Parathyroid adenoma (tissue), 2 donors: ENCODE measurements around the gene ZFX.

Experiments used
- H2AFZ ChIP-seq: fragments of 300-600 bp; sonication (generic); one replicate; pipeline ENCODE4 v1.7.0; 2017; ENCODE audit warnings: antibody characterized with exemption, mild to moderate bottlenecking
- H3K27ac ChIP-seq: fragments of 300-600 bp; sonication (generic); one replicate; pipeline ENCODE4 v1.7.0; 2017
- H3K27me3 ChIP-seq: fragments of 300-600 bp; sonication (generic); one replicate; pipeline ENCODE4 v1.7.0; 2017; ENCODE audit warnings: low read length; ENCODE audit not compliant: control insufficient read depth, insufficient read depth
- H3K36me3 ChIP-seq: fragments of 300-600 bp; sonication (generic); one replicate; pipeline ENCODE4 v1.7.0; 2017; ENCODE audit warnings: low read length; ENCODE audit not compliant: control insufficient read depth, insufficient read depth
- H3K4me1 ChIP-seq: fragments of 300-600 bp; sonication (generic); one replicate; pipeline ENCODE4 v1.7.0; 2017; ENCODE audit warnings: control low read depth
- H3K4me2 ChIP-seq: fragments of 300-600 bp; sonication (generic); one replicate; pipeline ENCODE4 v1.7.0; 2017; ENCODE audit warnings: low read length
- H3K4me3 ChIP-seq: fragments of 300-600 bp; sonication (generic); one replicate; pipeline ENCODE4 v1.7.0; 2017; ENCODE audit warnings: low read depth, low read length
- H3K79me2 ChIP-seq: fragments of 300-600 bp; sonication (generic); one replicate; pipeline ENCODE4 v1.7.0; 2017; ENCODE audit warnings: control low read depth
- H3K9ac ChIP-seq: fragments of 300-600 bp; sonication (generic); one replicate; pipeline ENCODE4 v1.7.0; 2017; ENCODE audit warnings: mild to moderate bottlenecking
- H3K9me3 ChIP-seq: fragments of 300-600 bp; sonication (generic); one replicate; pipeline ENCODE4 v1.7.0; 2017; ENCODE audit warnings: low read length; ENCODE audit not compliant: control insufficient read depth
- TF ChIP-seq, protein P1 (sequence below): fragments of 300-600 bp; sonication (generic); IDR thresholded peaks from one replicate; pipeline ENCODE4 v1.7.0; 2017; ENCODE audit warnings: antibody characterized with exemption, mild to moderate bottlenecking
- donor health status: primary hyperparathyroidism.

Gene ZFX

DNA sequence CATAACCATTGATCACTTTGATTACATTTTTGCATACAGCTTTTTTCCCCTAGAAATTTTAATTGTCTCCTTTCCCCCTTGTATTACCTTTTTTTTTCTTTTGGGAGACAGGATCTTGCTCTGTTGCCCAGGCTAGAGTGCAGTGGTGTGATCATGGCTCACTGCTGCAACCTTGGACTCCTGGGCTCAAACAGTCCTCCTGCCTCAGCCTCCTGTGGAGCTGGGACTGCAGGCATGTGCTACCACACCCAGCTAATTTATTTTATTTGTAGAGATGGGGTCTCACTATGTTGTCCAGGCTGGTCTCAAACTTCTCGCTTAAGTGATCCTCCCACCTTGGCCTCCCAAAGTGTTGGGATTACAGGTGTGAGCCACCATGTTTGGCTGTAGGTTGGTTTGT, 47.0 kb downstream of the ZFX start:
- Histone ChIP-seq H3K79me2 (peaks cover 15% of the 10 kb centered on the region), H2AFZ (no peak overlapping the region), H3K4me3 (no peak overlapping the region), H3K27ac (no peak overlapping the region), H3K36me3 (no peaks in the 10 kb centered on the region), H3K27me3 (no peaks in the 10 kb centered on the region), H3K9me3 (no peaks in the 10 kb centered on the region), H3K9ac (no peak overlapping the region), H3K4me1 (peaks cover 2% of the 10 kb centered on the region), H3K4me2 (no peak overlapping the region)
- TF ChIP-seq, protein P1, sequence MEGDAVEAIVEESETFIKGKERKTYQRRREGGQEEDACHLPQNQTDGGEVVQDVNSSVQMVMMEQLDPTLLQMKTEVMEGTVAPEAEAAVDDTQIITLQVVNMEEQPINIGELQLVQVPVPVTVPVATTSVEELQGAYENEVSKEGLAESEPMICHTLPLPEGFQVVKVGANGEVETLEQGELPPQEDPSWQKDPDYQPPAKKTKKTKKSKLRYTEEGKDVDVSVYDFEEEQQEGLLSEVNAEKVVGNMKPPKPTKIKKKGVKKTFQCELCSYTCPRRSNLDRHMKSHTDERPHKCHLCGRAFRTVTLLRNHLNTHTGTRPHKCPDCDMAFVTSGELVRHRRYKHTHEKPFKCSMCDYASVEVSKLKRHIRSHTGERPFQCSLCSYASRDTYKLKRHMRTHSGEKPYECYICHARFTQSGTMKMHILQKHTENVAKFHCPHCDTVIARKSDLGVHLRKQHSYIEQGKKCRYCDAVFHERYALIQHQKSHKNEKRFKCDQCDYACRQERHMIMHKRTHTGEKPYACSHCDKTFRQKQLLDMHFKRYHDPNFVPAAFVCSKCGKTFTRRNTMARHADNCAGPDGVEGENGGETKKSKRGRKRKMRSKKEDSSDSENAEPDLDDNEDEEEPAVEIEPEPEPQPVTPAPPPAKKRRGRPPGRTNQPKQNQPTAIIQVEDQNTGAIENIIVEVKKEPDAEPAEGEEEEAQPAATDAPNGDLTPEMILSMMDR = no peak

DNA sequence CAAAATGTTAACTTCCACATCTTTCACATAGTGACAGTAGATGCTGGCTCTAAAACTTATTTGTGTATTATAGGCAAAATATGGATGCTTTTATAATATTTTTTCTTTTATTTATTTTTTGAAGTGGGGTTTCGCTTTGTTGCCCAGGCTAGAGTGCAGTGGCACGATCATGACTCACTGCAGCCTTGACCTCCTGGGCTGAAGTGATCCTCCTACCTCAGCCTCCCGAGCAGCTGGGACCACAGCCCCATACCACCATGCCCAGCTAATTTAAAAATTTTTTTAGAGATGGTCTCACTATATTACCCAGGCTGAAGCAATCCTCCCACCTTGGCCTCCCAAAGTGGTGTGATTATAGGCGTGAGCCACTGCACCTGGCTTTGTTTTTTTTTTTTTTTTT, 48.6 kb downstream of the ZFX start:
- Histone ChIP-seq H3K27ac (no peak overlapping the region), H3K79me2 (peaks cover 10% of the 10 kb centered on the region), H3K27me3 (no peaks in the 10 kb centered on the region), H3K4me3 (no peak overlapping the region), H3K4me2 (no peak overlapping the region), H3K36me3 (no peaks in the 10 kb centered on the region), H3K9me3 (no peaks in the 10 kb centered on the region), H2AFZ (no peak overlapping the region), H3K4me1 (peaks cover 11% of the 10 kb centered on the region), H3K9ac (no peak overlapping the region)
- TF ChIP-seq, protein P1 = no peak

DNA sequence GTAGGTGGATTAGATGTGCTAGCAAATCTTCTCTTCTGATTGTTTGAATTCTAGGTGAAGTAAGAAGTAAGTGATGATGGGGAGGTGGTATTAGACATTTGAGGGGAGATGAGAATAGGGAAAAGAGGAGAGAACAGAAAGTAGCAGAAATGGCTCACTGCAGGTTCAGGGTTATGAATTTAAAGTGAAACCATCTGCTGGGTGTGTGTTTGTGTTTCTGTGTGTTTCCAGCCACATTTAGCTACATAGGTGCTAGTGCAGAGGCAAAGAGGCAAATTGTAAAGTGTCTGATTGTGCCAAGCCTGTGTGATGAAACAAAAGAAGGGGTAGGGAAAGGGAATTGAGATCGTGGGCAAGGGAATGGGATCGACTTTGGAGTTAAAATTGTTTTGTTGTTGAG, 50.6 kb downstream of the ZFX start:
- H3K79me2 ChIP-seq = peaks cover 10% of the 10 kb centered on the region
- no peak overlapping the region for H3K9ac ChIP-seq
- H3K27ac ChIP-seq = peak overlapping the region; percentile 68
- H3K36me3 ChIP-seq = no peaks in the 10 kb centered on the region
- TF ChIP-seq, protein P1 = no peak
- no peak overlapping the region for H3K4me3 ChIP-seq
- H3K27me3 ChIP-seq = no peaks in the 10 kb centered on the region
- H3K9me3 ChIP-seq = no peaks in the 10 kb centered on the region
- no peak overlapping the region for H2AFZ ChIP-seq
- no peak overlapping the region for H3K4me2 ChIP-seq
- peaks cover 17% of the 10 kb centered on the region for H3K4me1 ChIP-seq

DNA sequence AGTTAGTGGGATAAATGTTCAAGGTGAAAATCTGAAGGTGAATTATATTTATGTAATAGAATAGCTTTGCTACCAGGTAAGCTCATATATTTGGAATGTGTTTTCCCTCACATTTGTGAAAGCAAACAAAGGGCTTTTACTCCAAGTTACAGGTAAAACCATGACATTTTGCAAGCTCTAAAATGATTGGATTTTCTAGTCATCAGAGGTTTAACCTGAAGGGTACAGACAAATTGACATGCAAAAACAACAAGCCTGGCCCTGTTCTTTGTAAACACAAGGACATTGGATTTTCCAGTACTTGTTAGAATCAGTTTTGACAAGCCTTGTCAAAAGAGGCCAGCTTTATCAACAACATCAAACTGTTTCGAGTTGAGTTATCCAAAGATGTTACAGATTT, 51.7 kb downstream of the ZFX start:
- Histone ChIP-seq H3K4me1 (peaks cover 17% of the 10 kb centered on the region), H3K4me3 (no peak overlapping the region), H3K79me2 (peaks cover 11% of the 10 kb centered on the region), H3K9ac (no peak overlapping the region), H3K36me3 (no peaks in the 10 kb centered on the region), H2AFZ (no peak overlapping the region), H3K27ac (peak overlapping the region; percentile 68), H3K27me3 (no peaks in the 10 kb centered on the region), H3K4me2 (no peak overlapping the region), H3K9me3 (no peaks in the 10 kb centered on the region)
- TF ChIP-seq, protein P1 = no peak

DNA sequence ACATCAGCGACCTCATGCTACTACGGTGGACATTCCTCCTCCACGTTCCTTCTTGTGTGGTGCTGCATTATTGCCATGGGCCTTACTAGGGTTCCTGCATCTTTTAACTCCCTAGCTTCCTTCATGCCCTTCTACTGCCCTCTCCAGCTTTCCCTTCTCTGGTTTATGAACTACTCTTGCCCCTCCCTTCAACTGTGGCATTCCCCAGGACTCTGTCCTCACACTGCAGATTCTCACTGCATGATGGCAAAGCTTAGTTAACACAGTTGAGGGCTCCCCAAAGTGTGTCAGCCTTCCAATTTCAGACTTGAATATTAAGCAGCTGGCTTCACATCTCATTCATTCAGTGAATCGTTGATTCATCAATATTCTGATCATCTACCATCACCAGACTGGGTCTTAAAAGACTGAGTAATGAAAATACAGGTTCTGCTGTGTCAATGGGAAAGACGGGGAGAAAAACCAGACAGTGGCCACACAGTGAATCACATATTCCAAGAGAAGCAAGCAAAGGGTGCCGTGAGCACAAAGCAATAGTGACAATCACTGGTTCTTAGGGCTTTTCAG, 53.0 kb downstream of the ZFX start:
- Histone ChIP-seq H3K36me3 (no peaks in the 10 kb centered on the region), H3K4me2 (no peak overlapping the region), H3K4me3 (no peak overlapping the region), H3K79me2 (peaks cover 11% of the 10 kb centered on the region), H3K4me1 (peaks cover 17% of the 10 kb centered on the region), H3K9ac (no peak overlapping the region), H3K27ac (no peak overlapping the region), H3K27me3 (no peaks in the 10 kb centered on the region), H3K9me3 (no peaks in the 10 kb centered on the region), H2AFZ (no peak overlapping the region)
- TF ChIP-seq, protein P1 = no peak
